ENCODE results near the gene CD209.

CD209 gene

GRCh38 chr19:7763696-7764095 lies 16.4 kb upstream of the CD209 start:
- TF ChIP-seq, protein P1, sequence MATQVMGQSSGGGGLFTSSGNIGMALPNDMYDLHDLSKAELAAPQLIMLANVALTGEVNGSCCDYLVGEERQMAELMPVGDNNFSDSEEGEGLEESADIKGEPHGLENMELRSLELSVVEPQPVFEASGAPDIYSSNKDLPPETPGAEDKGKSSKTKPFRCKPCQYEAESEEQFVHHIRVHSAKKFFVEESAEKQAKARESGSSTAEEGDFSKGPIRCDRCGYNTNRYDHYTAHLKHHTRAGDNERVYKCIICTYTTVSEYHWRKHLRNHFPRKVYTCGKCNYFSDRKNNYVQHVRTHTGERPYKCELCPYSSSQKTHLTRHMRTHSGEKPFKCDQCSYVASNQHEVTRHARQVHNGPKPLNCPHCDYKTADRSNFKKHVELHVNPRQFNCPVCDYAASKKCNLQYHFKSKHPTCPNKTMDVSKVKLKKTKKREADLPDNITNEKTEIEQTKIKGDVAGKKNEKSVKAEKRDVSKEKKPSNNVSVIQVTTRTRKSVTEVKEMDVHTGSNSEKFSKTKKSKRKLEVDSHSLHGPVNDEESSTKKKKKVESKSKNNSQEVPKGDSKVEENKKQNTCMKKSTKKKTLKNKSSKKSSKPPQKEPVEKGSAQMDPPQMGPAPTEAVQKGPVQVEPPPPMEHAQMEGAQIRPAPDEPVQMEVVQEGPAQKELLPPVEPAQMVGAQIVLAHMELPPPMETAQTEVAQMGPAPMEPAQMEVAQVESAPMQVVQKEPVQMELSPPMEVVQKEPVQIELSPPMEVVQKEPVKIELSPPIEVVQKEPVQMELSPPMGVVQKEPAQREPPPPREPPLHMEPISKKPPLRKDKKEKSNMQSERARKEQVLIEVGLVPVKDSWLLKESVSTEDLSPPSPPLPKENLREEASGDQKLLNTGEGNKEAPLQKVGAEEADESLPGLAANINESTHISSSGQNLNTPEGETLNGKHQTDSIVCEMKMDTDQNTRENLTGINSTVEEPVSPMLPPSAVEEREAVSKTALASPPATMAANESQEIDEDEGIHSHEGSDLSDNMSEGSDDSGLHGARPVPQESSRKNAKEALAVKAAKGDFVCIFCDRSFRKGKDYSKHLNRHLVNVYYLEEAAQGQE (IDR thresholded peaks at IDR 0.05; ENCODE audit: insufficient read depth in 1 of 2, low read depth in 2 of 2, low read length in 2 of 2): no peak

GRCh38 chr19:7762719-7763293 lies 15.5 kb upstream of the CD209 start, which contains the start of gene CLEC4M:
TSS of gene CLEC4M (plus strand) at chr19:7763243. CDS start at chr19:7763267, 24 bp downstream.
- no peak for TF ChIP-seq POLR2AphosphoS5 (IDR thresholded peaks at IDR 0.05; ENCODE audit: low read depth, low read length)
- TF ChIP-seq, protein P1 (IDR thresholded peaks at IDR 0.05; ENCODE audit: insufficient read depth in 1 of 2, low read depth in 2 of 2, low read length in 2 of 2): no peak
- no peak for TF ChIP-seq SIN3A (IDR thresholded peaks at IDR 0.05; ENCODE audit: borderline replicate concordance, insufficient read depth, low read length)
- no peak for TF ChIP-seq TAF1 (IDR thresholded peaks at IDR 0.05; ENCODE audit: borderline replicate concordance, insufficient read depth, low read length)
- TF ChIP-seq FOXP2 (optimal IDR thresholded peaks at IDR 0.05; ENCODE audit: borderline replicate concordance, extremely low read depth, extremely low read length, insufficient read depth): no peak

- no peak for TF ChIP-seq POLR2AphosphoS5 (IDR thresholded peaks at IDR 0.05; ENCODE audit: low read depth, low read length)
- TF ChIP-seq, protein P1 (IDR thresholded peaks at IDR 0.05; ENCODE audit: insufficient read depth in 1 of 2, low read depth in 2 of 2, low read length in 2 of 2): no peak
- TF ChIP-seq SIN3A (IDR thresholded peaks at IDR 0.05; ENCODE audit: borderline replicate concordance, insufficient read depth, low read length): no peak
- no peak for TF ChIP-seq FOXP2 (optimal IDR thresholded peaks at IDR 0.05; ENCODE audit: borderline replicate concordance, extremely low read depth, extremely low read length, insufficient read depth)
- no peak for TF ChIP-seq TAF1 (IDR thresholded peaks at IDR 0.05; ENCODE audit: borderline replicate concordance, insufficient read depth, low read length)
Observed at GRCh38 chr19:7759156-7759555, 11.8 kb upstream of the CD209 start.

DNA sequence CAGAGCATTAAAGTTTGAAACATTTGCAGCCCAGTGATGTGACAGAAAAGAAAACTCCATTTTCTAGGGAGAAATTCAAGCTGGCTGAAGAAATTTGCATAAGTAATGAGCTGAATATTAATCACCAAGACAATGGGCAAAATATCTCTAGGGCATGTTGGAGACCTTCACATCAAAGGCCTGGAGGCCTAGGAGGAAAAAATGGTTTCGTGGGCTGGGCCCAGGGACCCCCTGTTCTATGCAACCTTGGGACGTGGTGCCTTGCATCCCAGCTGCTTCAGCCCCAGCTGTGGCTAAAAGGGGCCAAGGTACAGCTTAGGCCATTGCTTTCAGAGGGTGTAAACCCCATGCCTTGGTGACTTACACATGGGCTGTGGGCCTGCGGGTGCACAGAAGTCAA lies 10.0 kb upstream of the CD209 start:
- TF ChIP-seq, protein P1 (IDR thresholded peaks at IDR 0.05; ENCODE audit: insufficient read depth in 1 of 2, low read depth in 2 of 2, low read length in 2 of 2): no peak
- TF ChIP-seq SIN3A (IDR thresholded peaks at IDR 0.05; ENCODE audit: borderline replicate concordance, insufficient read depth, low read length): no peak
- TF ChIP-seq POLR2AphosphoS5 (IDR thresholded peaks at IDR 0.05; ENCODE audit: low read depth, low read length): no peak
- TF ChIP-seq TAF1 (IDR thresholded peaks at IDR 0.05; ENCODE audit: borderline replicate concordance, insufficient read depth, low read length): no peak
- TF ChIP-seq FOXP2 (optimal IDR thresholded peaks at IDR 0.05; ENCODE audit: borderline replicate concordance, extremely low read depth, extremely low read length, insufficient read depth): no peak

DNA sequence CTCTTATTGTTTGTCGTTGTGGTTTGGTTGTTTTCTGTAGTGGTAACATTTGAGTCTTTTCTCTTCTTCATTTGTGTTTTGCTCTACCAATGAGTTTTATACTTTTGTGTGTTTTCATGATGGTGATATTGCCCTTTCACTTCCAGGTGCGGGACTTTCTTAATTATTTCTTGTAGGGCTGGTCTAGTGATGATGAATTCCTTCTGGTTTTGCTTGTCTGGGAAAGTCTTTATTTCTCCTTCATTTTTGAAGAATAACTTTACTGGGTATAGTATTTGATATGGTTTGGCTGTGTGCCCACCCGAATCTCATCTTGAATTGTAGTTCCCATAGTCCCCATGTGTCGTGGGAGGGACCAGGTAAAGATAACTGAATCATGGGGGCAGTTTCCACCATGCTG lies 8.9 kb upstream of the CD209 start:
- TF ChIP-seq SIN3A (IDR thresholded peaks at IDR 0.05; ENCODE audit: borderline replicate concordance, insufficient read depth, low read length): no peak
- no peak for TF ChIP-seq POLR2AphosphoS5 (IDR thresholded peaks at IDR 0.05; ENCODE audit: low read depth, low read length)
- TF ChIP-seq FOXP2 (optimal IDR thresholded peaks at IDR 0.05; ENCODE audit: borderline replicate concordance, extremely low read depth, extremely low read length, insufficient read depth): no peak
- TF ChIP-seq, protein P1 (IDR thresholded peaks at IDR 0.05; ENCODE audit: insufficient read depth in 1 of 2, low read depth in 2 of 2, low read length in 2 of 2): no peak
- TF ChIP-seq TAF1 (IDR thresholded peaks at IDR 0.05; ENCODE audit: borderline replicate concordance, insufficient read depth, low read length): no peak

Data from PFSK-1 (cell line).